IMR-90 (cell line): Measurements from ENCODE around the gene NFATC1. TPM values are rescaled to one million over a fixed set of nuclear protein-coding genes. Genes with fewer than 3 reads are reported as not detected.

Experiments
- ATAC-seq: fragments of 200-7000 bp; cut with Tn5 transposase; 2 replicates; pipeline ENCODE4 v1.9.1; 2020; ENCODE audit warnings: low read depth, mild to moderate bottlenecking, moderate library complexity
- BruUV-seq: library from RNA; stranded (reverse); fragments of 400-500 nt; replicated peaks from 2 replicates; lab custom pipeline; 2021; lab: Mats Ljungman, UMichigan
- CTCF ChIA-PET: fragments of 300-600 bp; formaldehyde crosslinking; extraction: SDS; loops from one replicate; lab custom pipeline; 2021; ENCODE audit warnings: antibody characterized with exemption; lab: Yijun Ruan, JAX
- POLR2A ChIA-PET: fragments of 300-600 bp; sonication (Branson Sonifier 250); formaldehyde crosslinking; loops from one replicate; lab custom pipeline; 2022; ENCODE audit warnings: antibody characterized with exemption; ENCODE audit not compliant: unreplicated experiment; lab: Charles Lee
- DNase-seq: peaks from one replicate; pipeline ENCODE4 v3.0.0; 2013
- H2AFZ ChIP-seq: replicated peaks from 2 replicates; pipeline ENCODE3; 2013; ENCODE audit warnings: low read length, mild to moderate bottlenecking; ENCODE audit not compliant: poor library complexity
- H2AK5ac ChIP-seq: 2 replicates; pipeline ENCODE4 v1.6.1; 2013; ENCODE audit warnings: low read depth, low read length, inconsistent platforms
- H2AK9ac ChIP-seq: replicated peaks from 2 replicates; pipeline ENCODE3; 2013; ENCODE audit warnings: mild to moderate bottlenecking, low read depth, low read length, moderate library complexity; ENCODE audit not compliant: poor library complexity
- H2BK120ac ChIP-seq: 2 replicates; pipeline ENCODE4 v1.6.1; 2013; ENCODE audit warnings: low read depth, low read length, inconsistent platforms
- H2BK15ac ChIP-seq: 3 replicates; pipeline ENCODE4 v1.6.1; 2013; ENCODE audit warnings: low read depth, low read length, inconsistent platforms
- H2BK20ac ChIP-seq: 2 replicates; pipeline ENCODE4 v1.6.1; 2013; ENCODE audit warnings: low read depth, mild to moderate bottlenecking, inconsistent platforms, low read length, moderate library complexity
- H2BK5ac ChIP-seq: 2 replicates; pipeline ENCODE4 v1.6.1; 2013; ENCODE audit warnings: mild to moderate bottlenecking, low read depth, low read length, inconsistent platforms; ENCODE audit not compliant: poor library complexity, severe bottlenecking
- H3K14ac ChIP-seq: replicated peaks from 2 replicates; pipeline ENCODE4 v1.6.1; 2013; ENCODE audit warnings: low read depth, low read length, inconsistent platforms
- H3K18ac ChIP-seq: 2 replicates; pipeline ENCODE4 v1.6.1; 2013; ENCODE audit warnings: low read depth, low read length, control low read depth
- H3K23ac ChIP-seq: 2 replicates; pipeline ENCODE4 v1.6.1; 2013; ENCODE audit warnings: low read depth, low read length, inconsistent platforms
- H3K27ac ChIP-seq: 2 replicates; pipeline ENCODE4 v1.5.1; 2013; ENCODE audit warnings: mild to moderate bottlenecking, control low read depth, low read length; ENCODE audit not compliant: insufficient read depth
- H3K27me3 ChIP-seq: 2 replicates; pipeline ENCODE4 v1.6.1; 2013; ENCODE audit warnings: low read length; ENCODE audit not compliant: control insufficient read depth, insufficient read depth
- H3K36me3 ChIP-seq: 2 replicates; pipeline ENCODE4 v1.6.1; 2013; ENCODE audit warnings: low read length, mixed read lengths; ENCODE audit not compliant: control insufficient read depth, insufficient read depth
- H3K4ac ChIP-seq: 2 replicates; pipeline ENCODE4 v1.6.1; 2013; ENCODE audit warnings: low read depth, low read length, inconsistent platforms
- H3K4me1 ChIP-seq: 2 replicates; pipeline ENCODE4 v1.6.1; 2013; ENCODE audit warnings: low read length, mixed read lengths; ENCODE audit not compliant: control insufficient read depth, insufficient read depth
- H3K4me2 ChIP-seq: 2 replicates; pipeline ENCODE4 v1.6.1; 2013; ENCODE audit warnings: low read depth, mild to moderate bottlenecking, control low read depth, low read length, moderate library complexity
- H3K4me3 ChIP-seq: 2 replicates; pipeline ENCODE4 v1.5.1; 2013; ENCODE audit warnings: low read depth, mild to moderate bottlenecking, control low read depth, low read length, moderate library complexity; ENCODE audit not compliant: insufficient read depth
- H3K56ac ChIP-seq: 2 replicates; pipeline ENCODE4 v1.6.1; 2013; ENCODE audit warnings: low read length, inconsistent platforms; ENCODE audit not compliant: insufficient read depth; ENCODE audit errors: extremely low read depth
- H3K79me1 ChIP-seq, 2 experiments: 2 replicates each; pipeline ENCODE4 v1.6.1; 2013; ENCODE audit warnings: low read length in 2 of 2, inconsistent platforms in 1 of 2, low read depth in 1 of 2
- H3K9ac ChIP-seq: 2 replicates; pipeline ENCODE4 v1.6.1; 2013; ENCODE audit warnings: low read depth, low read length, control low read depth
- H3K9me1 ChIP-seq: 2 replicates; pipeline ENCODE4 v1.6.1; 2013; ENCODE audit warnings: low read length, inconsistent platforms; ENCODE audit not compliant: insufficient read depth
- H3K9me3 ChIP-seq: 2 replicates; pipeline ENCODE4 v1.6.1; 2013; ENCODE audit warnings: low read length; ENCODE audit not compliant: control insufficient read depth, insufficient read depth
- H4K20me1 ChIP-seq: 2 replicates; pipeline ENCODE4 v1.6.1; 2013; ENCODE audit warnings: low read length, inconsistent platforms; ENCODE audit not compliant: insufficient read depth
- H4K5ac ChIP-seq: 2 replicates; pipeline ENCODE4 v1.6.1; 2013; ENCODE audit warnings: mild to moderate bottlenecking, low read depth, low read length, control low read depth
- H4K8ac ChIP-seq, 2 experiments: 2 replicates each; pipeline ENCODE4 v1.6.1; 2013; ENCODE audit warnings: low read depth in 2 of 2, low read length in 2 of 2, control low read depth in 1 of 2, inconsistent platforms in 1 of 2
- H4K91ac ChIP-seq: 2 replicates; pipeline ENCODE4 v1.6.1; 2013; ENCODE audit warnings: low read depth, low read length, inconsistent platforms; ENCODE audit not compliant: insufficient read depth
- BHLHE40 ChIP-seq: fragments of 150-350 bp; IDR thresholded peaks from 2 replicates; pipeline ENCODE4 v1.6.1; 2016; ENCODE audit warnings: mild to moderate bottlenecking, low read depth, low read length
- CHD1 ChIP-seq: IDR thresholded peaks from 2 replicates; pipeline ENCODE4 v1.6.1; 2012; ENCODE audit warnings: low read depth, low read length, improper control_type of control experiment
- CTCF ChIP-seq: conservative IDR thresholded peaks from 2 replicates; pipeline ENCODE4 v1.5.1; 2012; ENCODE audit warnings: mild to moderate bottlenecking, low read depth, low read length, improper control_type of control experiment
- ELK1 ChIP-seq: fragments of 150-350 bp; IDR thresholded peaks from 2 replicates; pipeline ENCODE4 v1.6.1; 2016; ENCODE audit warnings: low read depth, mild to moderate bottlenecking, low read length, moderate library complexity, borderline replicate concordance
- MAFK ChIP-seq: IDR thresholded peaks from 2 replicates; pipeline ENCODE4 v1.6.1; 2012; ENCODE audit warnings: low read depth, low read length, improper control_type of control experiment
- MAZ ChIP-seq: IDR thresholded peaks from 2 replicates; pipeline ENCODE4 v1.6.1; 2012; ENCODE audit warnings: low read depth, mild to moderate bottlenecking, low read length, improper control_type of control experiment, moderate library complexity, borderline replicate concordance
- RAD21 ChIP-seq: IDR thresholded peaks from 2 replicates; pipeline ENCODE4 v1.6.1; 2012; ENCODE audit warnings: low read length, improper control_type of control experiment
- RCOR1 ChIP-seq: IDR thresholded peaks from 2 replicates; pipeline ENCODE4 v1.6.1; 2012; ENCODE audit warnings: mild to moderate bottlenecking, low read length, improper control_type of control experiment; ENCODE audit not compliant: insufficient replicate concordance
- SMC3 ChIP-seq: fragments of 150-350 bp; IDR thresholded peaks from 2 replicates; pipeline ENCODE4 v1.6.1; 2016; ENCODE audit warnings: low read depth, mild to moderate bottlenecking, antibody characterized with exemption, low read length, moderate library complexity
- WGBS, 2 experiments: methylation state at CpG; one replicate each; pipeline versions ENCODE4 v1.1.5 to v1.1.7; 2013; ENCODE audit warnings: missing lambda C conversion rate in 2 of 2; ENCODE audit not compliant: insufficient read length in 1 of 2; ENCODE audit errors: extremely low coverage in 2 of 2; 5-methylcytosine and 5-hydroxymethylcytosine counted together
- dilution Hi-C: fragments of 300-500 bp; cut with HindIII; formaldehyde crosslinking; loops from one replicate; pipeline ENCODE4 v1.14.3; 2018; ENCODE audit warnings: low sequenced_read_pairs; ENCODE audit not compliant: unreplicated experiment
- in situ Hi-C: fragments of 300-500 bp; cut with MboI; formaldehyde crosslinking; loops from 3 replicates; pipeline ENCODE4 v1.14.3; 2019; ENCODE audit warnings: low sequenced_read_pairs, inconsistent platforms, mixed read lengths
- intact Hi-C: fragments of 100-400 bp; cut with micrococcal nuclease; formaldehyde crosslinking; loops from 2 replicates; pipeline ENCODE4 v1.10.0; 2022
- polyA plus RNA-seq, 3 experiments: library from polyadenylated mRNA; depleted of rRNA; stranded (reverse); fragments of >200 nt; gene quantifications; 2 replicates each; pipeline ENCODE4 v1.2.3, GENCODE V29; 2012; ENCODE audit warnings: low replicate concordance in 1 of 3
- total RNA-seq: library from RNA; depleted of rRNA; stranded (reverse); fragments of >200 nt; gene quantifications from 2 replicates; pipeline ENCODE4 v1.2.3, GENCODE V29; 2012

The NFATC1 gene
- total and polyA plus RNA-seq, 2 of the 4 experiments (the other 2 are of a cell fraction), result 0.36 to 1.8 TPM

- peak; percentile 10 for DNase-seq
- no peak overlapping the region for H4K8ac ChIP-seq
- H3K4ac ChIP-seq, result no peak overlapping the region
- H3K18ac ChIP-seq, result no peak overlapping the region
- no peaks in the 10 kb centered on the region for H3K79me1 ChIP-seq
- 65% methylated on average over 7 of the region's 32 CpGs; no CpG with 5 or more reads in 1 of the 2 experiments for WGBS, 2 experiments
- ChIA-PET POLR2A (no interaction called here), CTCF (no interaction called here)
- H2BK5ac ChIP-seq, result no peak overlapping the region
- intact Hi-C loops (no loop called here), in situ Hi-C loops (no loop called here), dilution Hi-C loops (no loop called here)
- H2AFZ ChIP-seq, result no peak overlapping the region
- H3K27me3 ChIP-seq, result no peaks in the 10 kb centered on the region
- H2AK5ac ChIP-seq, result peak overlapping the region; percentile 28; the same call in 1 of the 2 replicates
- H3K4me1 ChIP-seq, result peaks cover 10% of the 10 kb centered on the region
- H3K4me3 ChIP-seq, result no peak overlapping the region
- H3K23ac ChIP-seq, result no peak overlapping the region
- no peak overlapping the region for H2AK9ac ChIP-seq
- no peak overlapping the region for H3K14ac ChIP-seq
- BruUV-seq, result no TSS peak
- no peaks in the 10 kb centered on the region; the same call in 1 of the 2 replicates for H3K9me1 ChIP-seq
- no peak overlapping the region for H2BK120ac ChIP-seq
- no peak overlapping the region for H3K56ac ChIP-seq
- no peak overlapping the region for H3K9ac ChIP-seq
- no peak overlapping the region for H2BK20ac ChIP-seq
- H2BK15ac ChIP-seq, result no peak overlapping the region
- no peak for TF ChIP-seq ELK1
- no peak for TF ChIP-seq CTCF
- TF ChIP-seq MAFK, result no peak
- TF ChIP-seq MAZ, result no peak
- TF ChIP-seq SMC3, result no peak
- TF ChIP-seq BHLHE40, result no peak
- TF ChIP-seq CHD1, result no peak
- no peak for TF ChIP-seq RCOR1
- TF ChIP-seq RAD21, result no peak
- H4K91ac ChIP-seq, result no peak overlapping the region
- no peak overlapping the region for H4K5ac ChIP-seq
- H3K4me2 ChIP-seq, result no peak overlapping the region
- H3K9me3 ChIP-seq, result no peaks in the 10 kb centered on the region
- H3K36me3 ChIP-seq, result peaks cover 7% of the 10 kb centered on the region; the same call in 1 of the 2 replicates
- H3K27ac ChIP-seq, result no peak overlapping the region
- no peak for ATAC-seq
- H4K20me1 ChIP-seq, result no peaks in the 10 kb centered on the region
Measured at GRCh38 chr18:79453816-79454735, 58.3 kb downstream of the NFATC1 start.
